ENCODE measurements around the gene PAX6.

Gene PAX6

DNA sequence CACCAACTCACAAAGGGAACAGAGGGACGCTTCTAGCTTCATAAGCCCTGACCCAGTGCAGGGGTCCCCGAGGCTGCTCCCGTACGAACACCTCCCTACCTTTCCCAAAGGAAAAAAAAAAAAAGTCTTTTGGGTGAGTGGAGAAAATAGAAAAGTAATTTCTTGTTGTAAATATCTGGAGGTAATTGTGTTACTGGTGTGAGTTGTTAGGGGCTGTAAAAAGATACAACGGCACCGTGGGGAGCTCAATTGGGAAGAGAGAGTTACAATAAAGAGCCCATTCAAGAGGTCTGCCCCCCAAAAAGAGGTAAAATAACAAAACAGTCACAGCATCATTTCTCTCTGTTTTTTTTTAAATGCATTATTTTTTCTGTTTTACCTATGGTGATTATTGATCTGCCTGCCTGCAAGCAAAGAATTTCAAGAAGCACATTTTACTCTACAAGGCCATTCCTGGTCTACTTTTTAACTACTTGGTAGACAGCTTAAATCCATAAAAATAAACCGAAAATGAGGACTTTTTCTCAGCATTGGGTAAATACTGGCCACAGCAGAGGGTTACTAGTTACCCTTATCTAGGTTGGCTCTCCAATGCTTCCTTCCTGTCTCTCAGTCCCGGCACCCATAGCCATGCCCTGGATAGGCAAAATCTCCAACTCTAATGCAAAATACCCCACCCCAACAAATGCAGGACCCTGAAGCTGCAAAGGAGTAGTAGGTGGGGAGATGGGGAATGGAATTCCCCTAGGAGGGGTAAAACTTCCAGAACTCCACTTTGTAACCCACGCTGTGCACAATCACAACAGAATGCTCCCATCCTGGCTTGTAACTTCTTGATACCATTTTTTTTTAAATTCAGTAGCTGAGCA, 3.1 kb downstream of the PAX6 start:
- no peak for DNase-seq

DNA sequence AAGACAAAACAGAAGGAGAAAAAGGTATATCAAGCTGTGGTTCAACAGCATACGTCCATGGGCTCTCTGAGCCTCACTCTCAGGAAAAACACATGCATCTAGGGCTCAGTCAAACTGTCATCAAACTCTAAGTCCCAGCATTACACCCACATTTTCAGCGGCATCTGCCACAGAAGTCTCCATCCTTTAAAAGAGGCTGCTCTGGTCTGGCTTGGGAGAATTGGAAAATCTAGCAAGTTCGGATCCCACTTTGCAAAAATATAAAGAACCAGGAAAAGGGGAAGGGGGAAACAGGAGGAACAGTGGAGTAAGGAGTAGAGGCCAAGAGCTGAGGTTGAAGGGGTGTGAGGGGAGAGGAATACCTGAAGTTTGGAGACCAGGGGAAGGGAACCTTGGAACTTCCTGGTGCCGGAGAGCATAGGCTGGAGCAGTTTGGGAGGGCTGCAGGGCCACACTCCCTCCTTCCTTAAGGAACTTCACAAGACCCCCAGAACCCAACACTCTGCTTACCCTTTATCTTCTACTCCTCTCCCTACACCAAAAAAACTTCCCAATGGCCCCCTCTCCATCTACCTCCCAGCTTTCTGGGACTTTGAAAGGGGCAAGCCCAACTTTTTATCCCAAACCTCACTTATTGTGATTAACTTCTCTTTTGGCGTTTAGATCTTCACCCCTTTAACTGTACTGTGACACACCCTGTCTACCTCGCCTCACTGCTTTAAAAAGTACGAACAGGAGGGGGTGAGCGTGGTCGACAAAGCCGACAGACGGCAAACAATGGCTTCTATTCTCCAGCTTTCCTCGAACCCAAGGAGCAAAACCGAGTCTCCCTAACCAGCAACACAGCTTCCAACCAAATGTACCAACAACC, 4.0 kb downstream of the PAX6 start:
- DNase-seq, result no peak

DNA sequence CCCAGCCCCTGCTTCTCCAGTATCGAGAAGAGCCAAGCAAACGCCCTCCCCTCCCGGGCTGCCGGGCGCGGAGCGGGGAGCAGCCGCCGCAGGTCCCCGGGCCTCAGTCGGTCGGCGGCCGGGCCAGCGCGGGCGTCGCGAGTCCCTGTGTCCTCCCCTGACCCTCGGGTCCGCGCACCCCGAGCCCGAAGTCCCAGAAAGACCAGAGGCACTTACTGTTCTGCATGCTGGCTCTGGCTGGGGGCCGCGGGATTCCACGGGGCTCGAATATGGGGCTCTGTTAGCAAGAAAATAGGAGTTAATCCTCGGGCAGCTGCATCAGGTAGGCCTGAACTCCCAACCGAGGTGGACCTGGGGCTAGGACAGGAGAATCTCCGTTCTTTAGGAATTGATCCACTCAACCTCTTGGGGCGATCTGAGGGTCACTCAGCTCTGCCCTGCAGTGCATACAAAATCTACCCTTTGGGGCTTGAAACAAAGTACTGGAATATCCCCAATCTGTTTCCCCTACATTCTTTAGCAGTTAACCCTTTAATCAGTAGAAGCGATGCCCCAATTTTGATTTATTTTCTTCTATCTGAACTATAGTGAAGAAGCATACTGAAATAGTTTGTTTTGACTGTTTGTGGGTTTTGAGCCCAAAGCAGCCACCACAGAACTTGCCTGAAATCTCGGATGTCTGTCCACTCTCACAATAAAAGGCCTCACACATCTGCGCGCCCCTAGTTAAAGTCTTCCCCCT, 4.8 kb downstream of the PAX6 start:
- no peak for DNase-seq

DNA sequence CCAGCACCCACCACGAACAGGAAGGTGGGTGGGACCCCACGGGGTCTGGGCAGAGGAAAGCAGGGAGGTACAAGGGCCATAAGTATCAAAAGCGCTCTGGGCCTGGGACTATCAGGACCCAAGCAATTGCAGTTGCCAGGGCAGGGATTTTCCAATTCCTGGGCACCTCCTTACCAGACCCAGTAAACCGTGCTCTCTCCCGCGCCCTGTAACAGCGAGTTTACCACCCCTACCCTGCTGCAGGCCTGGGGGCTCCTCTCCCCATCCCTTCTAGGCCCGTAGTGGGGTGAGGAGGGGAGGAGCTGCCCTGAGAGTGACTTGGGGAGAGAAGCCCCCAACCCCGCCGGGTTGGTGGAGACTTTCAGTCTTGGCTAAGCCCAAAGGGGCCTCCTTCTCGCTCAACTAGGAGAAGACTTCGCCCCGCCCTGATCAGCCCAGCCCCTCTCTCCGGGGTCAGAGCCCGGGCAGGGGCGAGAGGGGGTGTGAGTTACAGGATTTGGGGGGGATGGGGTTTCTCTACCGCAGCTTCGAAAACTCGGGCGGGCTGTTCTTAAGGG, 5.4 kb downstream of the PAX6 start:
- DNase-seq, result no peak

DNA sequence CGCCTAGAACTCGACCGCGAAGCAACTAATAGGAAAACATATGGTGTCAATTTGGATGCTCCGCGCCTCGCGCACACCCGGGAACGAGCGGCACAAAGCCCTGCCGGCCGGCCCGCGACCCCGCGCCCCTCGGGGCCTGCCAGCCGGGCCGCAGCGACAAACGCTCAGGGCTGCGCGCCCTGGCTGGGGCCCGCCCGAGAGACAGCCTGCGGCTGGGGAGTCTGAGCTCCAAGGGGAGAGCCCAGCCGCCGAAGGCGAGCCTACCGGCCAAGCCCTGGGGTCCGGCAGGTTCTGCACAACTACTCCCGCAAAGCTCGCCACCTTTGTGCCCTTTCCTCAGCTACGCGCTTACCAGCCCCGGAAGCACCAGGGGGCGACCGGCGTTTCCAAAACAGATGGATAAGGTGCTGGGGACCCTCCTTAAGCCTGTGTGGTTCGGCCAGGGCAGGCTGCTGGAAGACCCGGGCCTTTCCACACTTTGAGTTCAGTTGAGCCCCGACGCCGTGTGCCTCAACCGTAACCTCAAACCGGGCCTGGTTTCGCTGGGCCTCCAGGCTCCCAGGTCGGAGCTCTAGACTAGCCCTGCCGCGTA, 6.0 kb downstream of the PAX6 start:
- DNase-seq, result no peak

DNA sequence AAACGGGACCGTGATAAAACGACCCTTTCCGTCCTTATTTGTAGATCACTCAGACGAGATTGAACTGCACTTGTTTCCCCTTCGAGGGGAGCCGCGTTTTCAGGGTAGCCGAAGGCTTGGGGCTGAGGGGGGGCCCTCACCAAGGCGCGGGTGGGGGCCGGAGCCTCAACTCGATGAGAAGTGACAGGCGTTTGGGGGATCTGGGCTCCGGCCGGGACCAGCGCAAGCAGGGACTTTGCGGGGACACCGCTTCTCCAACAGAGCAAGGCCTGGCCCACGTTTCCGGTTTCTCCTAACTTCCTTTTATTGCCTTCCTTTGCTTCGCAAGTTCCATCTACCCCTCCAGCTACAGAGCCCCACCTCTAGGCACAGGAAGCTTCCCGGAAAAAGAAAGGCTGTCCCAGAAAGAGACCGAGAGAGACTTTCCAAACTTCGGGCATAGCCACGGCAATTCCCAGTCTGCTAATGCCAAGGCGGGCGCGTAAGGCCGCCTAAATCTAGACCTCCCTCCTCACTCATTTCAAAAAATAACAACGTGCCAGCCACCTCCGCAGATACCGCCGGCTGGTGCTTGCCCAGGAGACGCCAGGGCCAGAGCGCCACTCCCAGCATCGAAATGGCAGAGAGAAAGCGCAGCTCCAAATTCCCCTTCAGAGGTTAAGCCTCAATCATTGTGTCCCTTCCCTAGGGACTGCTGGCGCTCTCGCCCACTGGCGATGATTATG, 6.6 kb downstream of the PAX6 start:
- no peak for DNase-seq

DNA sequence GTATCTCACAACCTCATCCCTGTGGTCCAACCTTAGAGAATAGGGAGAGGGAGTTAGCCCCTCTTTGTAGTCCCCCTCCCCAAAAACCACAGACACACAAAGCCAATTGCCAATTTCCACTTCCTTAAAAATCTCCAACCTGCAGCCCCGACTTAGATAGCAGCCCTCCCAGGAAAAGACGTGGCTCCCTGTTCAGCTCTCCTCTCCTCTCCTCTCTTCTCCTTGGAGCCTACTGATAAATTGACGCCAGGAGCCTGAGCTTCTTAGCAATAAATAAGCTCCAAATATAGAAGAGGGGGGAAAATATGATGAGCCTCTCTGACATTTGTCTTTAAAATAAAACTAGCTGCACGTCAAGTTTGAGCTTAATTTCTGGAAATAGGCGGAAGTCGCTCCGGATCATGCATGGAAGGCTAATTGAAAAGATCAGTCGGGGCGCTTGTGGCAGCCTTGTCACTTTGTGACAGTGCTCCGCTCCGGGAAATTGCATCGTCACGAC, 7.3 kb downstream of the PAX6 start:
- no peak for DNase-seq

DNA sequence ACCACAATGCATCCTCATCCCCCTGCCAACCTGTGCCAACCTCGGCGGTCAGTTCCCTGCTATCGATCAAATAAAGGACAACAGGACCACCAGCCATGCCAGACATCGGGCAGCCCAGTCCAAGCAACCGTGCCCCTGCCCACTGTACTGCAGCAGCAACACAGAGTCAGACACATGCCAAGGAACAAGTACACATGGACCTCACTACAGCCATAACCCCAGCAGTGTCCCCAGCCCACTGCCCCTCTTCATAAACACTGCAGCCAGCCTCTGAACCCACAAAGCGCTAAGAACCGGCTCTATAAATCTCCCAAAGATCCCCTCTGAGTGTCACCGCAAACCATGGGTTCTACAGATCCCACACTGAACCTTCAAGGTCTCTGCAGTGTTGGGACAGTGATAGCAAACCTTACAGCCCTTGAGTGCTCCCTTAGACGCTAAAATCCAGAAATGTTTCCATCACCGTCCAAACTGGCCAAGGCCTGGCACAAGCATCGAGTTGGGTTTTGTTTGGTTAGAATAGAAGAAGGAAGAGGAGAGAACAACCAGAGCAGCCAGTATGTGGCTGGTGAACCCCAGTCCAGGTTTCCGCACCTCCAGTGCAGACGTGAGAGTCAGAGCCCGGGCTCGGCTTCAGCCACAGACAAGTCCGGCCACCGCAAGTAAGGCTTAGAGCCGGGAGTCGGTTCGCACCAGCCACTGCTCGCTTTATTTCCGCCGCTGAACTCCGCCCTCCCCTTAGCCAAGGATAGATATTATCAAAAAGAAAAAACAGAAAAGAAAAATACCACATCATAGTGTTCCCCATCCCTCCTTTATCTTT, 7.9 kb downstream of the PAX6 start:
- no peak for DNase-seq

DNA sequence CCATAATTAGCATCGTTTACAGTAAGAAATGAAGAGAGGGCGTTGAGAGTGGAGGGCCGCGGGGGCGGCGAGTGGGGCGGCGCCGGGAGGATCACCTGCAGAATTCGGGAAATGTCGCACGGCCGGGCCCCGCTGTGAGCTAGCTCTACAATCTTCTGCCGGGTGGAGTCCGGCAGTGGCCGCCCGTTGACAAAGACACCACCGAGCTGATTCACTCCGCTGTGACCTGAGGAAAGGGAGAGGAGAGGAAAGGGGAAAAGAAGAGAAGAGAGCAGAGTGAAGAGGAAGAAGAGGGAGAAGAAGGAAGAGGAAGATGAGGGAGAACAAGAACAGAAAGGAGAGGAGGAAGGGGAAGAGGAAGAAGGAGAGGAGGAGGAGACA, 8.5 kb downstream of the PAX6 start:
- no peak for DNase-seq

DNA sequence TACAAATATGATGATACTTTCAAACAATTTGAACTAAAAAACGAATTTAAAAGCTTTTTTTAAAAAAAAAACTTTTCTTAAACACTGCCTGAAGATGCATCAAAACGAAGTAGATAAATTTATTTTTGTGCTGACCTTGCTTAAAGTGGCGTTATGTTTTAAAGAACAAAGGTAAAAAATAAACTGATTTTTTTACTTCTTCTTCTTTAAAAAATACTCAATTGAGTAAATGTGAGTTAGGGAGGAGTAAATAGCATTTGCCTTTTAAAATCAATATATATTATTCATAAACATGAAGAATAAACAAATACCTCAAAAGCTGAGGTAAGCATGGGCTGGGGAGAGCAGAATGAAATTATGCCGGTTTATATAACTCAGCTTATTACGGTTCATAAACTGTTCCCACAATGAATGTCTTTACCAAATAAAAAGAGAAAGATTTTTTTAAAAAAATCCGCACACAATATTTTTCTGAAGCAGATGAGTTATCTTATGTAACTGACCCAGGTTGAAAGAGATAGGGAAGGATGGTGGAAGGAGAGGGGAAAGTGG, 9.0 kb downstream of the PAX6 start:
- DNase-seq, result no peak

DNA sequence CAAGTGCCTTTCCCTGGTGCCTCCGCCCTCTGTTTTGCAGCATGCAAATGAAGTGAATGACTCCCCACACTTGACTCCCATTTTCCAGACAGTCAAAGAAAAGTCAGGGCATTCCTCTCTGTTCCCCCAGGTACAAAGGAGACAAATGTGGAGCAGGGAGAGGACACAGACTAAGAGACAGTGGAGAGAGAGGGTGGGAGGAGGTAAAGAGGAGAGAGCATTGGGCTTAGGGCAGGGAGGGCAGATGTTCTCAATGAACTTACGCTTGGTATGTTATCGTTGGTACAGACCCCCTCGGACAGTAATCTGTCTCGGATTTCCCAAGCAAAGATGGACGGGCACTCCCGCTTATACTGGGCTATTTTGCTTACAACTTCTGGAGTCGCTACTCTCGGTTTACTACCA, 9.8 kb downstream of the PAX6 start:
- no peak for DNase-seq

DNA sequence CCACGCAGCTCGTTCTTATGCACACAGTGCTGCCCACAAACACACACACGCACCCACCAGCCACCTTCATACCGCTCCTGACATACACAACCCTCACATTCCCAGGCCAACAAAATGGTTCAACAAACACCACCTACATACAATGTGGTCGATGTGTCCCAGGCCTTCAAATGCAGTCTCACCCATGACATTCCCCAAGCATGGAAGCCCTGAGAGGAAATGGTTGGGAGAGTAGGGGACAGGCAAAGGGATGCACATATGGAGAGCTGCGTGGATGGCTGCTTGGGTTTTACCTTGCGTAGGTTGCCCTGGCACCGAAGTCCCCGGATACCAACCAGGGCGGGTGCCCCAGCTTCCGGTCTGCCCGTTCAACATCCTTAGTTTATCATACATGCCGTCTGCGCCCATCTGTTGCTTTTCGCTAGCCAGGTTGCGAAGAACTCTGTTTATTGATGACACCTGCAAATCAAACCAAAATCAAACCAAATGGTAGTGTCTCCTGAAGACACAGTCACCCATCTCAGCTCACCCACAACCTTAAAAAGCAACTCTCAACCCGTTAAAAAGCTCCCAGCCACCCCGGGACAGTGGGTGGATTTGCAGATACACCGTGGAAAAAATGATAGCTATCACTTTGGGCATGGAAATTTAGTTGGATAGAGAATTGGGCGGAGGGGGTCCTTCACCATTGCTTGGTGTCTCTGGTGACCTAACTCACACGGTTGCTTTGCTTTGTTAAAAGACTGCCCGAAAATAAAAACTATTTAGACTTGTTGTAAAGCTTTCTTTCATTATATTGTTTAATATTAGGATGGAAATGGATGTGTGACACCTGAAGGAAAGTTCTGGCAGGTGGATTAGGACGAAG, 10.5 kb downstream of the PAX6 start:
- no peak for DNase-seq

DNA sequence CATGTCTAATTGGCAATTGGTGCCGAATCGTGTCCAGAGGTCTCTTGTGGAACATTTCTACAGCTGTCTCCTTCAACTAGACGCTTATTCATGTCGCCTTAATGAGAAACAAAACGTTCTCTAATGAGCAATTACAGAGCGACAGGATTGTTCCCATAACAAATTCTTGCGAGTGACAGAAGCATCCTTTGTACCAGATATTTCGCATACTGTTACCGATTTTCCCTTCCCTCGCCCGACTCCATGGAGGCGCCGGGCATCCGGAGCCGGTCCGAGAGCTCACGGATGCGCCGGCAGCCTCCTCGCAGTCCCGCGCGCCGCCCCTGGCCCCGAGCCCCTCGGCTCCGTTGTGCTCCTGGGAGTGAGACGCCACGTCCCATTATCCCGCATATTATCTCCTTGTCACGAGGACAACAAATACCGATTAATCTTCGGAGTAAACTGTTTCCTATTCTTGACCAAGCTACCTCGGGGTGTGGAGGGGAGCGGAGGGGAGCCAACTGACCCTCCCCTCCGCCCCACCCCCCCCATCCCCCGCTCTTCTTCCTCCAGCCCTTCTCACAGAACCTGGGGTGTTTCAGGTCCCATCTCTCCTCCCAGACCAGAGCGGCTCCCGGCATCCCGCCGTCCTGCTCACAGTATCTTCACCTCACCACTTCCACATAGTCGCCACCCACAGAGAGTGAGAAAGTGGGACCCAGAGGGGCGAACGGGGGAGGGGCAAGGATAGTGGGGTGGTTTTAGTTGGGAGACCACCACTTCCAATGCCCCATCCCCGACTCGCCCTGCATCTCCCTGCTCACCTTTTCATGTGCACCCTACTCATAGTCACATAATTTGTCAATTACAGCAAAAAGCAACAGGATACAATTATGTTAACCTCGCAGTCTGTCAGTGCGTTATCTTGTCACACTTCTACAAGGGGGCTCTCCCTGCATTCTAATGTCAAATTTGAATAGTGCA, 11.4 kb downstream of the PAX6 start:
- no peak for DNase-seq

DNA sequence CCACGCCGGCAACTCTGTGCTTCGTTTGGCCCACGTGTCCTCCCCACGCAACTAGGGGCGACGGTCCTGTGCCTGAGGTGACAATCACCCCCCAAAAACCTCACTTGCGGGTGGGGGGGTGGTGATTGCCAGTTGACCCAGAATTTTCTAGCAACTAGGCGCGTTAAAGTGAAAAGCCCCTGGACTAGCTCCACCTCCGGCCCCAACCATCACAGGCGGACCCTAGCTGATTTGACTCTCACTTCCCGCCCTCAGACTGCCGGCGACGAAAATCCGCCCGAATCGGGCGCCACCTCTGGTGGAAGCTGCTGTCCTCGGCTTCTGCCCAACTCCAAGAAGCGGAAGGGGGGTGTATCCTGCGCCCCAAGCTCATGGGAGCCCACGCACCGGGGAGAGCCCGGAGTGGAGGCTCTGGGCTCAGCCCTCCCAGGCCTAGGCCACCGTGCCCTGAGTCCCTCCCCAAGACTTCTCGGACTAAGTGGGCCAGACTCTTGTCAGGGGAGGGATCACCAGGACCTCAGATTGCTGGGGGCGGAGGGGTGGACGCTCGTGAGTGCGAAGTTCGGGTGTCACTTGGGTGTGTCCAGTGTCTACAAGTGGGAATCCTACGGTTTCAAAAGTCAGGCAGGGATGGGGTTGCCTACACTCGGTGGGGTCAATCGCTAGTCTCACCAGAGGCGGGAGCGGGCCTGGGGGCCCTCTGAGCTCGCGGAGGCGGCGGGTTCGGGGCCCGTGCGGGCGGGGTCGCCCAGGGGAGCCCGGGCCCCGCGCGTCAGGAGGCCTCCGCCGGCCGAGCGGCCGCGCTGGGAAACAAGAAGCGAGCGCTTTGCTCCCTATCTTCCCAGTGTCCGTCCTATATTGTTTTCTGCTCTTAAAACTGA, 12.3 kb downstream of the PAX6 start:
- DNase-seq, result no peak

DNA sequence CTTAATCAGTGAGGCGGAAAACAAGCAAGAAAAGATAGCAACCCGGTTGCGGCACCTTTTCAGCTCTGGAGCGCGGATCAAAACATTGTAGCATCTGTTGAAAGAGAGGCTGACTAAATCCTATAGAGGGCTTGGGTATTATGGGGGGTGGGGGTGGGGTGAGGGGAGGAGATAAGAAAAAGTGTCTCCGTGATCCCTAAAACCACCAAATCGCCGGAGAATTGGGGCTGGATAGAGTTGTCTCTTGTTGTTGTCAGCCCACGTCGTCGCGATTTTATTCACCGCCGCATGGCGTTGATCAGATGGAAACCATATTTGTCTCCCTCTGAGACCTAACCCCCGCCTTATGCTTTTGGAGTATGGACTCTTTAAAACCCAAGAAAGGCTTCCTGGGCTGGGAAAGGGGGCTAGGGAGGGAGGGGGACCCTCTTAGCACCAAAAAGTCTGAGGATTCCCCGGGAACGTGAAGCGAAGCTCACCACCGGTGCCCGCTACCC, 13.0 kb downstream of the PAX6 start:
- no peak for DNase-seq

DNA sequence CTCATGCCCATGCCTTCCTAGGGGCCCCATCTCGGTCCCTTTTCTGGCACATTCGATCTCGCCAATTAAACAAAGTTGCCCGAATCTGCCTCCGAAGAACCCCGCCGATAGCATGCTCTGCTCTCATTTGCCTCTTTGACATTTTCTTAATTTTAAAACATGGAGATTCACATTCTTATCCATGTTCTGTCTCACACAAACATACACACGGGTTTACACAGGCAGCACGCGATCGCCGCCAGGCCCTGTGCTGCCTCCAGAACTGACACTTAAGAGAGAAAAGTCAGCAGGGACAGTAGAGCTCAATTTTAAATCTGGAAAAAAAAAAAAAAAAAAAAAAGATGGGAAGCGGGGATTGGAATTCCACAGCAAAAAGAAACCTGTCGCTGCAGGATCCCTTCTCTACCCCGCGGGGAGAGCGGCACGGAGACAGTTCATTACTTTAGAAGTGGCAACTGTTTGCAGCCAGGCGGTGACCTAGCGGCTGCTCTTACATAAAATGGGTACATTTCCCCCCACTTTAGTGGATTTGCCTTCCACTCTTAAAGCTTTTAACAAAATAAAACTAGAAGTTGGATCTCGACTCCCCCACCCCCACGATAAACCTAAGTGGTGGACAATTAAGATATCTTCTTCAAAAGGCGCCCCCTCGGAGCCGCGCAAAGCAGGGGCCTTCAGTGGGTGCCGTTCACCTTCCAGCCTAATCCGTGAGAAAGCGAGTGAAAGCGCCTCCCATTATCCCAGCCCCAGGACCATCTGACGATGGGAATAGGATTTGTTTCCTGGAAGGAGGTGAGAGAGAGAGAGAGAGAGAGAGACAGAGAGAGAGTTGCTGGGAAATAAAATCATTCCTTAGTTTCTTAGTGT, 13.7 kb downstream of the PAX6 start:
- no peak for DNase-seq
